Choroid plexus epithelial cell (primary cell): ENCODE measurements around the gene NKD1.

ENCODE experiments used
- DNase-seq: peaks from one replicate; pipeline ENCODE4 v3.0.0-alpha.2; 2010; ENCODE audit warnings: low read depth
- H3K4me3 ChIP-seq: 2 replicates; pipeline ENCODE4 v1.5.1; 2011; ENCODE audit warnings: low read depth, mild to moderate bottlenecking, control low read depth, low read length, moderate library complexity
- TF ChIP-seq, protein P1 (sequence below): conservative IDR thresholded peaks from 2 replicates; pipeline ENCODE4 v1.5.1; 2011; ENCODE audit warnings: low read depth, mild to moderate bottlenecking, control low read depth, inconsistent platforms, low read length, moderate library complexity

Gene NKD1

DNA sequence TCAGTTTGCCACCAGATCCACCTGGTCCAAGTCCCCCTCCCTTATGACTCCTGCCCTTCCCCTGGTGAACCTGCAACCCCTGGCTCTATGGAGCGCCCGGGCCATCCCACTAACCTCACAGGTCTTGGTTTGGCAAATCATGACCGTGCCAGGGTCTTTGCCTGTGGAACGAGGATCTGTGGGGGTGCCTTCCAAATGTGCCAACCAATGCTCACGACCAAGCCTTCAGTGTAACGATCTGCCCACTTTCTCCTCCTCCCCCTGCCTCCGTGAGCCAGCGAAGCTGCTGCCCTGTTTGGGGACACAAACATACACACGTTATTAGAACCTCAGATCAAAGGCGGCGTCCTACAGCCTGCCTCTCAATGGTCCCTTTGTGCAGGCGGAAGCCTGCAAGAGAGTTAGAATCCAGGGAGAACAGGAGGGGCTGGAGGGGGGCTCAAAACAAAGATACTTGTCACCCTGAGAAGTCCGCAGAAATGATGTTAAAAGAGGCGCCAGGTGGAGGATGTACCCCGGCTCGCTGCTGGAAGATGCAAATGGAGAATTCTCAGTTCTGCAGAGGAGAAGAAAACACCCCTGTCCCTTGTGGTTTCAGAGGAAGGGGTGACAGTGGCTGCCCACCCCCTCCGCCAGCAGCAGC lies 9.0 kb upstream of the NKD1 start:
- TF ChIP-seq, protein P1, sequence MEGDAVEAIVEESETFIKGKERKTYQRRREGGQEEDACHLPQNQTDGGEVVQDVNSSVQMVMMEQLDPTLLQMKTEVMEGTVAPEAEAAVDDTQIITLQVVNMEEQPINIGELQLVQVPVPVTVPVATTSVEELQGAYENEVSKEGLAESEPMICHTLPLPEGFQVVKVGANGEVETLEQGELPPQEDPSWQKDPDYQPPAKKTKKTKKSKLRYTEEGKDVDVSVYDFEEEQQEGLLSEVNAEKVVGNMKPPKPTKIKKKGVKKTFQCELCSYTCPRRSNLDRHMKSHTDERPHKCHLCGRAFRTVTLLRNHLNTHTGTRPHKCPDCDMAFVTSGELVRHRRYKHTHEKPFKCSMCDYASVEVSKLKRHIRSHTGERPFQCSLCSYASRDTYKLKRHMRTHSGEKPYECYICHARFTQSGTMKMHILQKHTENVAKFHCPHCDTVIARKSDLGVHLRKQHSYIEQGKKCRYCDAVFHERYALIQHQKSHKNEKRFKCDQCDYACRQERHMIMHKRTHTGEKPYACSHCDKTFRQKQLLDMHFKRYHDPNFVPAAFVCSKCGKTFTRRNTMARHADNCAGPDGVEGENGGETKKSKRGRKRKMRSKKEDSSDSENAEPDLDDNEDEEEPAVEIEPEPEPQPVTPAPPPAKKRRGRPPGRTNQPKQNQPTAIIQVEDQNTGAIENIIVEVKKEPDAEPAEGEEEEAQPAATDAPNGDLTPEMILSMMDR, result no peak
- no peak overlapping the region for H3K4me3 ChIP-seq
- DNase-seq, result no peak

DNA sequence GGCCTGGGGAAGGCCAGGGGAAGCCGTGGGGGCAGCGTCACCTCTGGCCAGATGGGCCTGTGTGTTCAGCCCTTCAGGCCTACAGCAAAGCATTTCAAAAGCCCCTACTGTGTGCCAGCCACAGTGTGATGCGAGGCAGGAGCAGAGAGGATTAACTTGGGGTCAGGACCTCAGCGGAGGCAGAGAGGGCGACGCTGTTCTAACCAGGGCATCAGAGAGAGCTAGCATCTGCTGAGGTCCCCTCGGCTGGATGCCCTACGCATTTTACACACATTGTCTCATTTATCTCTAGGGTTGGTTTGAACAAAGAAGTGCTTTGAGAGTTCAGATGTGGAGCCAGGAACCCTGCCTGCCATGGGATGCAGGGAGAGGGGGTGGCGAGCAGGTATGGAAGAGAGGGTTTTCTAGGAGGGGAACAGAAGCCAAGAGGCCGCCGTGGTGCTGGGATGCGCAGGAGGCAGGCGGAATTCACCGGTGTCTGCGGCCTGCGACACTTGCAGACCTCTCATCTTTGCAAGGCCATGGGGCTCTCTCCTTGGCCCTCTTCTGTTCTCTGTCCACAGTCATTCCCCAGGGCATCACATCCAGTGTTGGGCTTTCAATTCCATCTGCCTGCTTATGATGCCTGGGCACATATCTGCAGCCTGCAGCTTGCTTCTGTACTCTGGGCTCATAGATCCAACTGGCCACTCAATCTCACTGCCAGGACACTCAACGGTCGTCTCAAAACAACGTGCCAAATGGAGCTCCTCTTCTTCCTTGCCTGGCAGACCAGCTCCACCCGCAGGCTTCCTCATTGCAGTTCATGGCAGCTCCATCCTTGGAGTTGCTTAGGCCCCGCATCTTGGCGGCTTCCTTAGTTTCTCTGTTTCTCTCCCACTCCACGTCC lies 8.1 kb upstream of the NKD1 start:
- DNase-seq, result no peak
- TF ChIP-seq, protein P1, result no peak
- H3K4me3 ChIP-seq, result no peak overlapping the region

DNA sequence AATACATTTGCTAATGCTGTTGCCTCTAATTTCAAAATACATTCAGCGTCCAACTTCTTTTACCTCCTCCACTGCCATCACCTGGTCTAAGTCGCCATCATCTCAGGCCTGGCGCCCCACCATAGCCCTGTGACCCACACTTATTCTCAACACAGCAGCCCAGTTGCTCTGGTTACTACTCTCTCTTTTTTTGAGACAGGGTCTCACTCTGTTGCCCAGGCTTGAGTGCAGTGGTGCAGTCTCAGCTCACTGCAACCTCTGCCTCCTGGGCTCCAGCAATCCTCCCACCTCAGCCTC lies 7.5 kb upstream of the NKD1 start:
- H3K4me3 ChIP-seq, result no peak overlapping the region
- DNase-seq, result no peak
- TF ChIP-seq, protein P1, result no peak

DNA sequence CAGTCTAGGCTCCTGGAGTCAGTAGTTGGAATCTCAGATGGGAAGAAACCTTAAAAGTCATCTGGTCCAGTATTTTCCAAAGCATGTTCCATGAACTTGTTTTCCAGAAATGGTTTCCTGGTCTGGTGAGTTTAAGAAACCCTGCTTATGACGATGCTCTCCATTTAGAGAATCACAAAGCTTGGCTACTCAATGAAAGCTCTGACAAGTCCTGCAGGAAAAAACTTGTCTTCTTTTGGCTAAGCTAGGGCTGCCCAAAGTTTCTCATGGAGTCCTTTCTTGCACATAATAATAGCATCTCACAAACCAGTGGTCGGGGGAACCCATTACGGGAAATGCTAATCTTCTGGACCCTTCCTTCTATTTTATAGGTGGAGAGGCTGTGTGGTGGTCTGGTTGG lies 5.5 kb upstream of the NKD1 start:
- H3K4me3 ChIP-seq, result no peak overlapping the region
- DNase-seq, result no peak
- TF ChIP-seq, protein P1, result no peak

DNA sequence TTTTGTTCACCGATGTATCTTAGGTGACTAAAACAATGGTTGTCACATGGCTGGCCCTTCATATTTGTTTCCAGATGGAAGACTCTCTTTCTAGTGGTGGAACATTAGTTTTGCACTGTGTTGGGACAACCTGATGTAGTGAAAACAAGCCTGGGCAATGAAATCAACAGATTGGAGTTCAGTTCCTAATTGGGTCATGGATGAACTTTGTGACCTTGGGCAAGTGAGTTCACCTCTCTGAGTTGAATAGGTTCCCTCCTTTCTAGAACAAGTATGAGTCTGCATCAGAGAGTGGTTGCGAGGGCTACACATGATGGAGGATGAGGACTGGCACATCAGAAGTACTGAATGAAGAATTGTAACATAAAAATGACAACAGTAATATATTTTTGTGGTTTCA lies 2.1 kb upstream of the NKD1 start:
- TF ChIP-seq, protein P1, result no peak
- H3K4me3 ChIP-seq, result no peak overlapping the region
- no peak for DNase-seq

DNA sequence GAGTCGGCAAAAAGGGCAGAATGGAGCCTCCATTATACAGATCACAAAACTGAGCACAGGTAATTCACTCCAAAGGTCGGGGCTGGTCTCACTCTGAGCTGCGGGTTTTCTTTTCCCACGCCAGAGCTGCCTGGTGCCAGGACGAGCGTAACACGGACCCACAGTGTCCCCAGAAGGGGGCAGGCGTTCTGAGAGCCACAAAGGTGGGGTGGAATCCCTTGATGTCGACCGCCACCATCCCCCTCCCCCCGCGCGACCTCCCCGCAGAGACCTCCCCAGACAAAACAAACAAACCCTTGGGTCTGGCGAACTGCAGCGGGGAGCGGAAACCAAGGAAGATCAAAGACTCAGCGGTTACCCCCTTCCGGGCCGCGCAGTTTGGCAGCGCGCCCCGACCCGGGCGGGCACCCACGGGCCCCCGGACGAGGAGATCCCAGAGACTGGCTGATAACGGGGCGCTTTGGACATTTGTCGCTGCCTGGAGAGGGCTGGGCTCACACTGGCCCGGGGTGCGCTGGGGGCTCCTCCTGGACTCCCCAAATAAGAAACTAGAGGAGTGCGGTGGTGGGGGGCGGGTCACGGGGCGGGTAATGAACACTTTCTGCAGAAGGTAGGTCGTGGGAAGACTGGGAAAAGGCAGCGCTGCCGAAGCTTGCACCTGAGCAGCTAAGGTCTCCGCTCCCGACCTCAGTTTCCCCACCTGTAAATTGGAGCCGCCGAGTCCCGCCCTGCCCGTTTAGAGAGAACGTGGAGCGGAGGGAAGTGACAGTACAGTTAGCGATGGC lies 664 bp upstream of the NKD1 start:
- DNase-seq, result peak; percentile 8
- peak overlapping the region; percentile 60 for H3K4me3 ChIP-seq
- TF ChIP-seq, protein P1, result peak; percentile 25
